Right lobe of liver (tissue), 6 donors: ENCODE measurements around the gene CA6. TPM values are rescaled to one million over a fixed set of nuclear protein-coding genes. Genes with fewer than 3 reads are reported as not detected.
"Not testable (repeated sequence)": the region's sequence is repeated elsewhere in the genome, so short reads cannot be mapped to it uniquely, and the experiment has no call there.

Experiments
- ATAC-seq, 4 donors: fragments of 200-7000 bp; cut with Tn5 transposase; one replicate each; pipeline ENCODE4 v1.9.1; 2020; ENCODE audit warnings: mild to moderate bottlenecking in 4 of 4, moderate library complexity in 4 of 4
- DNase-seq, 3 donors: peaks; one replicate each; pipeline ENCODE4 v3.0.0-alpha.2; 2020
- H3K27ac ChIP-seq, 3 donors: fragments of 200-600 bp; one replicate each; pipeline ENCODE4 v1.8.0; 2022
- H3K27me3 ChIP-seq, 2 donors: fragments of 200-600 bp; one replicate each; pipeline ENCODE4 v1.8.0; 2022
- H3K36me3 ChIP-seq, 4 donors: fragments of 200-600 bp; sonication (generic) in 1 of 4; one replicate each; pipeline versions ENCODE4 v1.5.1 to v1.8.0; 2017 to 2022; ENCODE audit warnings: control low read depth in 1 of 4
- H3K4me1 ChIP-seq, 4 donors: fragments of 200-600 bp; sonication (generic) in 1 of 4; one replicate each; pipeline versions ENCODE4 v1.5.1 to v1.8.0; 2017 to 2022; ENCODE audit warnings: control low read depth in 1 of 4
- H3K4me3 ChIP-seq, 3 donors: fragments of 200-600 bp; one replicate each; pipeline ENCODE4 v1.8.0; 2022
- H3K9me3 ChIP-seq, 4 donors: fragments of 200-600 bp; sonication (generic) in 1 of 4; one replicate each; pipeline versions ENCODE4 v1.5.1 to v1.8.0; 2017 to 2022; ENCODE audit warnings: control low read depth in 1 of 4
- POLR2A ChIP-seq: fragments of 450-650 bp; IDR thresholded peaks from one replicate; pipeline ENCODE4 v1.6.1; 2017; ENCODE audit warnings: antibody characterized with exemption, mild to moderate bottlenecking
- WGBS: methylation state at CpG from one replicate; pipeline ENCODE4 v1.1.6; 2018; ENCODE audit warnings: low coverage, low lambda C conversion rate; ENCODE audit not compliant: insufficient coverage; ENCODE audit errors: missing lambda C conversion rate; 5-methylcytosine and 5-hydroxymethylcytosine counted together
- intact Hi-C, 2 donors: fragments of 100-400 bp; cut with DNase I; formaldehyde crosslinking; loops; one replicate each; pipeline versions ENCODE4 v1.11.2 to v1.14.1; 2022
- total RNA-seq, 6 experiments: library from RNA; depleted of rRNA in 2 of 6; stranded (reverse); fragments of >200 nt in 2 of 6; fragmentation: NEBNext Ultra II Directional in 3 of 6; extraction: Animal tissue kit (Norgen Biotek cat#: 25700) in 3 of 6; gene quantifications; one replicate each; pipeline versions ENCODE4 v1.1.0 to v1.2.4, GENCODE V29; 2016 to 2023
- TF ChIP-seq, protein P1 (sequence below), 4 donors: fragments of 200-600 bp in 3 of 4; fragments of 450-650 bp in 1 of 4; IDR thresholded peaks; one replicate each; pipeline versions ENCODE4 v1.5.1 to v1.8.0; 2016 to 2022; ENCODE audit warnings: antibody characterized with exemption in 4 of 4, mild to moderate bottlenecking in 2 of 4
- donor health status: DM: no; HTN: yes; CAD: no.
- donor health status: DM: no; HTN: no; CAD: no.
- donor health status: DM: no; HTN: no; CAD: no.
- donor health status: DM: no; HTN: yes; CAD: no.
- donor health status: DM: no; HTN: yes; CAD: no.

The CA6 gene
- total RNA-seq, 6 experiments from 2014 or later, result not detected

GRCh38 chr1:8966606-8967005 is 20.9 kb downstream of the CA6 start:
- Histone ChIP-seq H3K27ac (no peak overlapping the region), H3K36me3 (no peaks in the 10 kb centered on the region), H3K4me3 (no peak overlapping the region), H3K27me3 (no peaks in the 10 kb centered on the region), H3K4me1 (no peaks in the 10 kb centered on the region), H3K9me3 (no peaks in the 10 kb centered on the region)
- TF ChIP-seq POLR2A, result no peak
- TF ChIP-seq, protein P1, sequence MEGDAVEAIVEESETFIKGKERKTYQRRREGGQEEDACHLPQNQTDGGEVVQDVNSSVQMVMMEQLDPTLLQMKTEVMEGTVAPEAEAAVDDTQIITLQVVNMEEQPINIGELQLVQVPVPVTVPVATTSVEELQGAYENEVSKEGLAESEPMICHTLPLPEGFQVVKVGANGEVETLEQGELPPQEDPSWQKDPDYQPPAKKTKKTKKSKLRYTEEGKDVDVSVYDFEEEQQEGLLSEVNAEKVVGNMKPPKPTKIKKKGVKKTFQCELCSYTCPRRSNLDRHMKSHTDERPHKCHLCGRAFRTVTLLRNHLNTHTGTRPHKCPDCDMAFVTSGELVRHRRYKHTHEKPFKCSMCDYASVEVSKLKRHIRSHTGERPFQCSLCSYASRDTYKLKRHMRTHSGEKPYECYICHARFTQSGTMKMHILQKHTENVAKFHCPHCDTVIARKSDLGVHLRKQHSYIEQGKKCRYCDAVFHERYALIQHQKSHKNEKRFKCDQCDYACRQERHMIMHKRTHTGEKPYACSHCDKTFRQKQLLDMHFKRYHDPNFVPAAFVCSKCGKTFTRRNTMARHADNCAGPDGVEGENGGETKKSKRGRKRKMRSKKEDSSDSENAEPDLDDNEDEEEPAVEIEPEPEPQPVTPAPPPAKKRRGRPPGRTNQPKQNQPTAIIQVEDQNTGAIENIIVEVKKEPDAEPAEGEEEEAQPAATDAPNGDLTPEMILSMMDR (IDR thresholded peaks at IDR 0.05), result no peak
- 95% methylated on average over 4 of the region's 4 CpGs for WGBS
- intact Hi-C loops, result no loop called here
- ATAC-seq (no peak), DNase-seq (no peak)

GRCh38 chr1:8968902-8969301 is 23.2 kb downstream of the CA6 start:
- H3K4me1 ChIP-seq, DNase-seq, H3K27me3 ChIP-seq, H3K4me3 ChIP-seq, H3K9me3 ChIP-seq, H3K36me3 ChIP-seq, intact Hi-C loops, ATAC-seq, H3K27ac ChIP-seq: not testable (repeated sequence)
- 71% methylated on average over 7 of the region's 9 CpGs for WGBS

DNA sequence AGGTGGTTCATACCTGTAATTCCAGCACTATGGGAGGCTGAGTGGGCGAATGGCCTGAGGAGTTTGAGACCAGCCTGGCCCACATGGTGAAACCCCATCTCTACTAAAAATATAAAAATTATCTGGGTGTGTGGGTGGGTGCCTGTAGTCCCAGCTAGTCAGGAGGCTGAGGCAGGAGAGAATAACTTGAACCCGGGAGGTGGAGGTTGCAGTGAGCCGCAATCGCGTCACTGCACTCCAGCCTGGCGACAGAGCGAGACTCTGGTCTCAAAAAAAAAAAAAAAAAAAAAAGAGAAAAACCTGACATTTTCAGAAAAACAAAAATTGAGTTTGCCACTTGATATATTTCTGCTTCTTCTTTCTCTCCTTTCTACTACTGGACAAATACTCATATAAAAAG is 24.3 kb downstream of the CA6 start:
- Histone ChIP-seq H3K4me3 (no peak overlapping the region), H3K9me3 (no peaks in the 10 kb centered on the region), H3K27me3 (no peaks in the 10 kb centered on the region), H3K27ac (no peak overlapping the region), H3K4me1 (no peaks in the 10 kb centered on the region), H3K36me3 (no peaks in the 10 kb centered on the region)
- DNase-seq (no peak), ATAC-seq (no peak)
- whole genome bisulfite sequencing, result 87% methylated on average over 7 of the region's 7 CpGs
- TF ChIP-seq, protein P1 (IDR thresholded peaks at IDR 0.05), result no peak
- TF ChIP-seq POLR2A, result no peak
- intact Hi-C loops, result loop anchor here in 1 of 2 donors (10.0 kb wide), 1 partner anchor 45 kb away; no protein-coding TSS in a partner anchor

DNA sequence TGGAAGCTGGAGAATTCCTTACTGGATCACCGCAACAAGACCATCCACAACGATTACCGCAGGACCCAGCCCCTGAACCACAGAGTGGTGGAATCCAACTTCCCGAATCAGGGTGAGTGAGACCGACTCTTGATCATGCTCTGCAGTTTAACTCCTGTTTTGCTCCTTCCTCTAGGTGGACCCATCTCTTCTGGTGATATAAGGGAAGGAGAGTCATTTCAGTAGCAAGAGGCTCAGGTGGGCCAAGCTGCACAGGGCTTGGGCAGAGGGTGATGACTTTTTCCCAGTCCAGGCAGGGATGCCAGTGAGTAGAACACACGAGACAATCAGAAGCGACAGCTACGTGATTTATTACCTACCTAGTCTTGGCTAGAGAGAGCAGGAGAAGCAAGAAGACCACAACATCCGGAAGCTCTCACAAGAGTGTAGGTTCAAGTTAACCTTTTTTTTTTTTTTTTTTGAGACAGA is 25.2 kb downstream of the CA6 start:
- Histone ChIP-seq H3K27me3 (no peaks in the 10 kb centered on the region), H3K4me3 (no peak overlapping the region), H3K27ac (no peak overlapping the region), H3K36me3 (no peaks in the 10 kb centered on the region), H3K9me3 (no peaks in the 10 kb centered on the region), H3K4me1 (no peaks in the 10 kb centered on the region)
- WGBS, result 52% methylated on average over 5 of the region's 9 CpGs
- DNase-seq (peak in 1 of 3 donors; percentile 38), ATAC-seq (no peak)
- intact Hi-C loops, result loop anchor here in 1 of 2 donors (10.0 kb wide), 1 partner anchor 46 kb away; no protein-coding TSS in a partner anchor
- TF ChIP-seq, protein P1 (IDR thresholded peaks at IDR 0.05), result no peak
- no peak for TF ChIP-seq POLR2A

DNA sequence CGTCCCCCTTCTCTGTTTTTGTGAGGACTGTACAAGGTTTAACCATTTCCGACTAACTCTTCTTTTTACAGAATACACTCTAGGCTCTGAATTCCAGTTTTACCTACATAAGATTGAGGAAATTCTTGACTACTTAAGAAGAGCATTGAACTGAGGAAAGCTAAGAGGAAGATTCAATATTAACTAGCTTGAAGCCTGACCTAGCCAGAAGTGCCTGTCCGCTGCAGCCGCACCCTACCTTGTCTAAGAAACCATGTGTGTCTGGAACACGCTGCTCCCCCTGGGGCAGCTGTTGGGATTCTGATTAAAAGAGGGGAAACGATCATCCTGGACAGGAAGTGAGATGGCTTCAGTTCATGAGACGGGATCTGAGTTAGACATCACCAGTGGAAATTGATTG is 28.9 kb downstream of the CA6 start:
- TF ChIP-seq, protein P1 (IDR thresholded peaks at IDR 0.05), result no peak
- no peak for TF ChIP-seq POLR2A
- Histone ChIP-seq H3K9me3 (no peaks in the 10 kb centered on the region), H3K36me3 (no peaks in the 10 kb centered on the region), H3K4me1 (no peaks in the 10 kb centered on the region), H3K27ac (no peak overlapping the region), H3K27me3 (no peaks in the 10 kb centered on the region), H3K4me3 (no peak overlapping the region)
- WGBS, result 86% methylated on average over 7 of the region's 7 CpGs
- DNase-seq, result no peak
- intact Hi-C loops, result loop anchor here in 1 of 2 donors (10.0 kb wide), 1 partner anchor 50 kb away; no protein-coding TSS in a partner anchor
- ATAC-seq, result no peak
